ENCODE results near the gene NTPCR. TPM values are rescaled to one million over a fixed set of nuclear protein-coding genes. Genes with fewer than 3 reads are reported as not detected.
A peak's percentile ranks its signal among the peaks of the same experiment; 100 is the strongest.

NTPCR gene
- total RNA-seq, 1 donor from 2014 or later, result 57.1 TPM

- H3K9me3 Mint-ChIP-seq (ENCODE audit: unreplicated experiment), result peaks cover 6% of the 10 kb centered on the region
- peaks cover 73% of the 10 kb centered on the region for H3K36me3 Mint-ChIP-seq (ENCODE audit: low read depth, unreplicated experiment)
- DNase-seq (ENCODE audit: low spot score), result no peak
- H3K4me1 Mint-ChIP-seq (ENCODE audit: unreplicated experiment), result peaks cover 44% of the 10 kb centered on the region
- peak overlapping the region; percentile 10 for H3K4me3 Mint-ChIP-seq (ENCODE audit: unreplicated experiment)
- H3K27ac Mint-ChIP-seq (ENCODE audit: unreplicated experiment), result peak overlapping the region; percentile 68
- TF ChIP-seq CTCF (IDR thresholded peaks at IDR 0.05; ENCODE audit: unreplicated experiment), result no peak
- H3K27me3 Mint-ChIP-seq (ENCODE audit: unreplicated experiment), result peaks cover 1% of the 10 kb centered on the region
Measured at GRCh38 chr1:232973652-232974611, 23.5 kb downstream of the NTPCR start.

- Mint-ChIP-seq H3K27ac (ENCODE audit: unreplicated experiment) (peak overlapping the region; percentile 76), H3K36me3 (ENCODE audit: low read depth, unreplicated experiment) (peaks cover 68% of the 10 kb centered on the region), H3K4me1 (ENCODE audit: unreplicated experiment) (peaks cover 44% of the 10 kb centered on the region), H3K27me3 (ENCODE audit: unreplicated experiment) (no peaks in the 10 kb centered on the region), H3K9me3 (ENCODE audit: unreplicated experiment) (peaks cover 6% of the 10 kb centered on the region), H3K4me3 (ENCODE audit: unreplicated experiment) (peak overlapping the region; percentile 39)
- no peak for DNase-seq (ENCODE audit: low spot score)
- no peak for TF ChIP-seq CTCF (IDR thresholded peaks at IDR 0.05; ENCODE audit: unreplicated experiment)
Measured at GRCh38 chr1:232974971-232975370, 24.6 kb downstream of the NTPCR start.

- peaks cover 42% of the 10 kb centered on the region for H3K4me1 Mint-ChIP-seq (ENCODE audit: unreplicated experiment)
- no peak for DNase-seq (ENCODE audit: low spot score)
- H3K4me3 Mint-ChIP-seq (ENCODE audit: unreplicated experiment), result no peak overlapping the region
- peaks cover 50% of the 10 kb centered on the region for H3K36me3 Mint-ChIP-seq (ENCODE audit: low read depth, unreplicated experiment)
- no peak for TF ChIP-seq CTCF (IDR thresholded peaks at IDR 0.05; ENCODE audit: unreplicated experiment)
- peaks cover 2% of the 10 kb centered on the region for H3K27me3 Mint-ChIP-seq (ENCODE audit: unreplicated experiment)
- no peak overlapping the region for H3K27ac Mint-ChIP-seq (ENCODE audit: unreplicated experiment)
- no peaks in the 10 kb centered on the region for H3K9me3 Mint-ChIP-seq (ENCODE audit: unreplicated experiment)
Measured at GRCh38 chr1:232978091-232978634, 27.8 kb downstream of the NTPCR start.

DNA sequence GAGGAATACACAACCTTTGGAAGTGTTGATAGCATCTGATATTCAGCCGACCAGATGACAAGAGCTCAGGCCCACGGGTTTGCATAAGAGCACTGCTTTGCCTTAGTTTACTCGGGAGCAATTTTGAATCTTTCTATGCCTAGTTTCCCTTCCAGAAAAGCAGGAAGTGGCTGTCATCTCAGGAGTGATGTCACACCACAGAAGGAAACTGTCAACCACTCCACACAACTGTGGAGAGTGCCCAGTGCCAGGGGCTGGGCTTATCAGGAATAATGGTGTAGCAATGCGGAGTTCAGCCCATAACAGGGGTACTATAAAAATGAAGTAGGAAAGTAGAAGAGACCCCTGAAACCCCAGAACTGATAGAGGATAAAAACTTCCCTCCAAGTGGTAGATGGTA is 28.4 kb downstream of the NTPCR start:
- Mint-ChIP-seq H3K4me3 (ENCODE audit: unreplicated experiment) (no peak overlapping the region), H3K36me3 (ENCODE audit: low read depth, unreplicated experiment) (peaks cover 46% of the 10 kb centered on the region), H3K27ac (ENCODE audit: unreplicated experiment) (no peak overlapping the region), H3K9me3 (ENCODE audit: unreplicated experiment) (no peaks in the 10 kb centered on the region), H3K27me3 (ENCODE audit: unreplicated experiment) (peaks cover 4% of the 10 kb centered on the region), H3K4me1 (ENCODE audit: unreplicated experiment) (peaks cover 36% of the 10 kb centered on the region)
- no peak for DNase-seq (ENCODE audit: low spot score)
- no peak for TF ChIP-seq CTCF (IDR thresholded peaks at IDR 0.05; ENCODE audit: unreplicated experiment)

DNA sequence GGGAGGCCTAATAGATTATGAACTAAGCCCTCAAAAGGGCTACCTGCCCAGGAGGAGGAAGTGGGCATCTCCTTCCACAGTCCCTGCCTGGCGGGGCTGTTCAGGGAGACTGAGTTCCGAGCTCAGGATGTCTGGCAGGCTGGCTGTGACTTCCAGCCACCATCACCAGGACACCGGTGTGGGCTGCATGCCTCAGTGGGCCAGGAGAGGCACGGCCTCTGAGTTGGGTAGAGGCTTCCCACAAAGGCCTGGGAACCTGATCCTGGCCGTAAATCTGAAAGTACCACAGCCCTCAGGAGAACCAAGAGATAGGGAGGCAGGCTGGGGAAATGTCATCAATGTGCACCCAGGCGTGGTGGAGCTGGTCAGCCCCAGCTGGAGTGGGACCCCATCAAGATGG is 29.1 kb downstream of the NTPCR start:
- TF ChIP-seq CTCF (IDR thresholded peaks at IDR 0.05; ENCODE audit: unreplicated experiment), result no peak
- Mint-ChIP-seq H3K27ac (ENCODE audit: unreplicated experiment) (no peak overlapping the region), H3K4me3 (ENCODE audit: unreplicated experiment) (no peak overlapping the region), H3K4me1 (ENCODE audit: unreplicated experiment) (peaks cover 28% of the 10 kb centered on the region), H3K36me3 (ENCODE audit: low read depth, unreplicated experiment) (peaks cover 41% of the 10 kb centered on the region), H3K9me3 (ENCODE audit: unreplicated experiment) (no peaks in the 10 kb centered on the region), H3K27me3 (ENCODE audit: unreplicated experiment) (peaks cover 4% of the 10 kb centered on the region)
- DNase-seq (ENCODE audit: low spot score), result no peak

Measured in endothelial cell (in vitro differentiated cells).